IMR-90 (cell line): ENCODE data around the gene ILK. TPM values are rescaled to one million over a fixed set of nuclear protein-coding genes. Genes with fewer than 3 reads are reported as not detected.
A peak's percentile ranks its signal among the peaks of the same experiment; 100 is the strongest.

Experiments
- ATAC-seq: fragments of 200-7000 bp; cut with Tn5 transposase; 2 replicates; pipeline ENCODE4 v1.9.1; 2020; ENCODE audit warnings: low read depth, mild to moderate bottlenecking, moderate library complexity
- BruUV-seq: library from RNA; stranded (reverse); fragments of 400-500 nt; replicated peaks from 2 replicates; lab custom pipeline; 2021; lab: Mats Ljungman, UMichigan
- CTCF ChIA-PET: fragments of 300-600 bp; formaldehyde crosslinking; extraction: SDS; loops from one replicate; lab custom pipeline; 2021; ENCODE audit warnings: antibody characterized with exemption; lab: Yijun Ruan, JAX
- POLR2A ChIA-PET: fragments of 300-600 bp; sonication (Branson Sonifier 250); formaldehyde crosslinking; loops from one replicate; lab custom pipeline; 2022; ENCODE audit warnings: antibody characterized with exemption; ENCODE audit not compliant: unreplicated experiment; lab: Charles Lee
- DNase-seq: peaks from one replicate; pipeline ENCODE4 v3.0.0; 2013
- H2AFZ ChIP-seq: replicated peaks from 2 replicates; pipeline ENCODE3; 2013; ENCODE audit warnings: low read length, mild to moderate bottlenecking; ENCODE audit not compliant: poor library complexity
- H2AK5ac ChIP-seq: 2 replicates; pipeline ENCODE4 v1.6.1; 2013; ENCODE audit warnings: low read depth, low read length, inconsistent platforms
- H2AK9ac ChIP-seq: replicated peaks from 2 replicates; pipeline ENCODE3; 2013; ENCODE audit warnings: mild to moderate bottlenecking, low read depth, low read length, moderate library complexity; ENCODE audit not compliant: poor library complexity
- H2BK120ac ChIP-seq: 2 replicates; pipeline ENCODE4 v1.6.1; 2013; ENCODE audit warnings: low read depth, low read length, inconsistent platforms
- H2BK15ac ChIP-seq: 3 replicates; pipeline ENCODE4 v1.6.1; 2013; ENCODE audit warnings: low read depth, low read length, inconsistent platforms
- H2BK20ac ChIP-seq: 2 replicates; pipeline ENCODE4 v1.6.1; 2013; ENCODE audit warnings: low read depth, mild to moderate bottlenecking, inconsistent platforms, low read length, moderate library complexity
- H2BK5ac ChIP-seq: 2 replicates; pipeline ENCODE4 v1.6.1; 2013; ENCODE audit warnings: mild to moderate bottlenecking, low read depth, low read length, inconsistent platforms; ENCODE audit not compliant: poor library complexity, severe bottlenecking
- H3K14ac ChIP-seq: replicated peaks from 2 replicates; pipeline ENCODE4 v1.6.1; 2013; ENCODE audit warnings: low read depth, low read length, inconsistent platforms
- H3K18ac ChIP-seq: 2 replicates; pipeline ENCODE4 v1.6.1; 2013; ENCODE audit warnings: low read depth, low read length, control low read depth
- H3K23ac ChIP-seq: 2 replicates; pipeline ENCODE4 v1.6.1; 2013; ENCODE audit warnings: low read depth, low read length, inconsistent platforms
- H3K27ac ChIP-seq: 2 replicates; pipeline ENCODE4 v1.5.1; 2013; ENCODE audit warnings: mild to moderate bottlenecking, control low read depth, low read length; ENCODE audit not compliant: insufficient read depth
- H3K27me3 ChIP-seq: 2 replicates; pipeline ENCODE4 v1.6.1; 2013; ENCODE audit warnings: low read length; ENCODE audit not compliant: control insufficient read depth, insufficient read depth
- H3K36me3 ChIP-seq: 2 replicates; pipeline ENCODE4 v1.6.1; 2013; ENCODE audit warnings: low read length, mixed read lengths; ENCODE audit not compliant: control insufficient read depth, insufficient read depth
- H3K4ac ChIP-seq: 2 replicates; pipeline ENCODE4 v1.6.1; 2013; ENCODE audit warnings: low read depth, low read length, inconsistent platforms
- H3K4me1 ChIP-seq: 2 replicates; pipeline ENCODE4 v1.6.1; 2013; ENCODE audit warnings: low read length, mixed read lengths; ENCODE audit not compliant: control insufficient read depth, insufficient read depth
- H3K4me2 ChIP-seq: 2 replicates; pipeline ENCODE4 v1.6.1; 2013; ENCODE audit warnings: low read depth, mild to moderate bottlenecking, control low read depth, low read length, moderate library complexity
- H3K4me3 ChIP-seq: 2 replicates; pipeline ENCODE4 v1.5.1; 2013; ENCODE audit warnings: low read depth, mild to moderate bottlenecking, control low read depth, low read length, moderate library complexity; ENCODE audit not compliant: insufficient read depth
- H3K56ac ChIP-seq: 2 replicates; pipeline ENCODE4 v1.6.1; 2013; ENCODE audit warnings: low read length, inconsistent platforms; ENCODE audit not compliant: insufficient read depth; ENCODE audit errors: extremely low read depth
- H3K79me1 ChIP-seq, 2 experiments: 2 replicates each; pipeline ENCODE4 v1.6.1; 2013; ENCODE audit warnings: low read length in 2 of 2, inconsistent platforms in 1 of 2, low read depth in 1 of 2
- H3K9ac ChIP-seq: 2 replicates; pipeline ENCODE4 v1.6.1; 2013; ENCODE audit warnings: low read depth, low read length, control low read depth
- H3K9me1 ChIP-seq: 2 replicates; pipeline ENCODE4 v1.6.1; 2013; ENCODE audit warnings: low read length, inconsistent platforms; ENCODE audit not compliant: insufficient read depth
- H3K9me3 ChIP-seq: 2 replicates; pipeline ENCODE4 v1.6.1; 2013; ENCODE audit warnings: low read length; ENCODE audit not compliant: control insufficient read depth, insufficient read depth
- H4K20me1 ChIP-seq: 2 replicates; pipeline ENCODE4 v1.6.1; 2013; ENCODE audit warnings: low read length, inconsistent platforms; ENCODE audit not compliant: insufficient read depth
- H4K5ac ChIP-seq: 2 replicates; pipeline ENCODE4 v1.6.1; 2013; ENCODE audit warnings: mild to moderate bottlenecking, low read depth, low read length, control low read depth
- H4K8ac ChIP-seq, 2 experiments: 2 replicates each; pipeline ENCODE4 v1.6.1; 2013; ENCODE audit warnings: low read depth in 2 of 2, low read length in 2 of 2, control low read depth in 1 of 2, inconsistent platforms in 1 of 2
- H4K91ac ChIP-seq: 2 replicates; pipeline ENCODE4 v1.6.1; 2013; ENCODE audit warnings: low read depth, low read length, inconsistent platforms; ENCODE audit not compliant: insufficient read depth
- CEBPB ChIP-seq: IDR thresholded peaks from 2 replicates; pipeline ENCODE4 v1.6.1; 2012; ENCODE audit warnings: low read depth, low read length, improper control_type of control experiment
- CHD1 ChIP-seq: IDR thresholded peaks from 2 replicates; pipeline ENCODE4 v1.6.1; 2012; ENCODE audit warnings: low read depth, low read length, improper control_type of control experiment
- FOS ChIP-seq: fragments of 150-350 bp; IDR thresholded peaks from 2 replicates; pipeline ENCODE4 v1.6.1; 2016; ENCODE audit warnings: low read depth, low read length
- MAFK ChIP-seq: IDR thresholded peaks from 2 replicates; pipeline ENCODE4 v1.6.1; 2012; ENCODE audit warnings: low read depth, low read length, improper control_type of control experiment
- POLR2A ChIP-seq: IDR thresholded peaks from 2 replicates; pipeline ENCODE4 v1.6.1; 2012; ENCODE audit warnings: mild to moderate bottlenecking, low read depth, low read length
- WGBS, 2 experiments: methylation state at CpG; one replicate each; pipeline versions ENCODE4 v1.1.5 to v1.1.7; 2013; ENCODE audit warnings: missing lambda C conversion rate in 2 of 2; ENCODE audit not compliant: insufficient read length in 1 of 2; ENCODE audit errors: extremely low coverage in 2 of 2; 5-methylcytosine and 5-hydroxymethylcytosine counted together
- dilution Hi-C: fragments of 300-500 bp; cut with HindIII; formaldehyde crosslinking; loops from one replicate; pipeline ENCODE4 v1.14.3; 2018; ENCODE audit warnings: low sequenced_read_pairs; ENCODE audit not compliant: unreplicated experiment
- in situ Hi-C: fragments of 300-500 bp; cut with MboI; formaldehyde crosslinking; loops from 3 replicates; pipeline ENCODE4 v1.14.3; 2019; ENCODE audit warnings: low sequenced_read_pairs, inconsistent platforms, mixed read lengths
- intact Hi-C: fragments of 100-400 bp; cut with micrococcal nuclease; formaldehyde crosslinking; loops from 2 replicates; pipeline ENCODE4 v1.10.0; 2022
- polyA plus RNA-seq, 3 experiments: library from polyadenylated mRNA; depleted of rRNA; stranded (reverse); fragments of >200 nt; gene quantifications; 2 replicates each; pipeline ENCODE4 v1.2.3, GENCODE V29; 2012; ENCODE audit warnings: low replicate concordance in 1 of 3
- total RNA-seq: library from RNA; depleted of rRNA; stranded (reverse); fragments of >200 nt; gene quantifications from 2 replicates; pipeline ENCODE4 v1.2.3, GENCODE V29; 2012
- TF ChIP-seq, protein P1 (sequence below): fragments of 150-350 bp; IDR thresholded peaks from 2 replicates; pipeline ENCODE4 v1.6.1; 2017; ENCODE audit warnings: mild to moderate bottlenecking, antibody characterized with exemption, low read length, low read depth

The ILK gene
- total and polyA plus RNA-seq, 2 of the 4 experiments (the other 2 are of a cell fraction) = 339 to 389 TPM

DNA sequence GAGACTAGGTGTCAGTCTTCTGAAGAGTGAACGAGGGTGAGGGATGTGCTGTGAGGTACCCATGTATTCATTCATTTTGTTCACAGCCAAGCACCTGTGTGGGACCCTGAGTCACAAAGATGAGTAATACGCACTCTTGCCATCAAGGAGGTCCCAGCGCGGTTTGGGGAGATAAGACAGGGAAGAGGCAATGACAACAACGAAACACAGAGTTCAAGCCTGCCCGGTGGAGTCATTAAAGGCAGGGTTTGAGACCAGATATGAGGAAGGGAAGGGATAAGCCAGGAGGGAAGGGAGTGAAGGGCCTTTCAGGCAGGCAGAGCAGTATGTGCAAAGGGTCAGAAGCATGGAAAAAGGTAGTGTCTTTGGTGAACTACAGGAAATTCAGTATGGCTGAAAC lies 47.4 kb downstream of the ILK start:
- ChIA-PET CTCF (no interaction called here), POLR2A (no interaction called here)
- Histone ChIP-seq H3K27ac (no peak overlapping the region), H2BK120ac (no peak overlapping the region), H3K9me1 (peaks cover 33% of the 10 kb centered on the region), H2BK20ac (no peak overlapping the region), H3K9ac (no peak overlapping the region), H3K4me3 (no peak overlapping the region), H4K20me1 (peaks cover 3% of the 10 kb centered on the region; the same call in 1 of the 2 replicates), H4K5ac (no peak overlapping the region), H3K4me1 (peaks cover 19% of the 10 kb centered on the region), H2BK5ac (no peak overlapping the region), H2BK15ac (no peak overlapping the region), H3K4me2 (no peak overlapping the region), H3K23ac (no peak overlapping the region), H2AK9ac (no peak overlapping the region), H3K36me3 (no peaks in the 10 kb centered on the region), H3K56ac (no peak overlapping the region), H2AK5ac (no peak overlapping the region), H3K9me3 (no peaks in the 10 kb centered on the region), H4K8ac (no peak overlapping the region), H3K27me3 (peaks cover 11% of the 10 kb centered on the region), H2AFZ (no peak overlapping the region), H3K14ac (no peak overlapping the region), H3K79me1 (peaks cover 3 to 40% of the 10 kb centered on the region in 2 experiments; a peak in 2 of 4 replicates), H4K91ac (no peak overlapping the region), H3K4ac (no peak overlapping the region), H3K18ac (no peak overlapping the region)
- ATAC-seq (no peak), DNase-seq (peak; percentile 55)
- TF ChIP-seq POLR2A = no peak
- no peak for TF ChIP-seq MAFK
- no peak for TF ChIP-seq CHD1
- TF ChIP-seq CEBPB = no peak
- TF ChIP-seq, protein P1, sequence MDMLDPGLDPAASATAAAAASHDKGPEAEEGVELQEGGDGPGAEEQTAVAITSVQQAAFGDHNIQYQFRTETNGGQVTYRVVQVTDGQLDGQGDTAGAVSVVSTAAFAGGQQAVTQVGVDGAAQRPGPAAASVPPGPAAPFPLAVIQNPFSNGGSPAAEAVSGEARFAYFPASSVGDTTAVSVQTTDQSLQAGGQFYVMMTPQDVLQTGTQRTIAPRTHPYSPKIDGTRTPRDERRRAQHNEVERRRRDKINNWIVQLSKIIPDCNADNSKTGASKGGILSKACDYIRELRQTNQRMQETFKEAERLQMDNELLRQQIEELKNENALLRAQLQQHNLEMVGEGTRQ = no peak
- no peak for TF ChIP-seq FOS
- intact Hi-C loops = no loop called here
- in situ Hi-C loops = no loop called here
- dilution Hi-C loops = no loop called here
- no TSS peak for BruUV-seq
- WGBS, 2 experiments = 70% methylated on average over 5 of the region's 6 CpGs; no CpG with 5 or more reads in 1 of the 2 experiments
